A549 (cell line): ENCODE data around the gene GFPT1. TPM values are rescaled to one million over a fixed set of nuclear protein-coding genes. Genes with fewer than 3 reads are reported as not detected.
"Not testable (repeated sequence)": the region's sequence is repeated elsewhere in the genome, so short reads cannot be mapped to it uniquely, and the experiment has no call there.

ENCODE experiments used
- ATAC-seq, 2 experiments: fragments of 200-7000 bp in 1 of 2; fragments of >200 bp in 1 of 2; cut with Nextera tagmentation in 1 of 2; cut with Tn5 transposase in 1 of 2; 3 replicates each; pipeline versions ENCODE4 v1.8.0 to v1.9.1; 2018 to 2020; ENCODE audit warnings: mild to moderate bottlenecking in 1 of 2, moderate library complexity in 1 of 2
- CTCF ChIA-PET: fragments of 300-600 bp; sonication (Branson Sonifier 250); formaldehyde crosslinking; extraction: SDS; loops from one replicate; lab custom pipeline; 2021; ENCODE audit warnings: antibody characterized with exemption, inconsistent platforms; lab: Yijun Ruan, JAX
- POLR2A ChIA-PET: fragments of 350-600 bp; formaldehyde crosslinking; extraction: SDS; loops from one replicate; lab custom pipeline; 2021; ENCODE audit warnings: antibody characterized with exemption, inconsistent platforms; lab: Yijun Ruan, JAX
- DNase-seq, 2 experiments: peaks; one replicate each; pipeline versions ENCODE4 v3.0.0 to v3.0.0-alpha.2; 2011 to 2016; ENCODE audit warnings: low read depth in 1 of 2, low spot score in 1 of 2
- FAIRE-seq: peaks from 2 replicates; lab custom pipeline; 2011; peaks lifted over from hg19 to GRCh38; lab: Jason Lieb, UNC
- H3K27ac ChIP-seq, 2 experiments: fragments of >200 bp; sonication (Bioruptor Twin); formaldehyde crosslinking; 3 replicates each; pipeline ENCODE4 v1.5.1; 2016 to 2017
- H3K4me1 ChIP-seq: fragments of >200 bp; sonication (Bioruptor Twin); formaldehyde crosslinking; 3 replicates; pipeline ENCODE4 v1.6.1; 2016
- H3K4me2 ChIP-seq: fragments of >200 bp; sonication (Bioruptor Twin); formaldehyde crosslinking; 3 replicates; pipeline ENCODE4 v1.6.1; 2016
- H3K4me3 ChIP-seq: fragments of >200 bp; sonication (Bioruptor Twin); formaldehyde crosslinking; 3 replicates; pipeline ENCODE4 v1.5.1; 2016
- H3K9me3 ChIP-seq: fragments of >200 bp; sonication (Bioruptor Twin); formaldehyde crosslinking; 3 replicates; pipeline ENCODE4 v1.6.1; 2016
- BHLHE40 ChIP-seq: IDR thresholded peaks from 2 replicates; pipeline ENCODE4 v1.6.1; 2012; ENCODE audit warnings: low read depth, low read length, inconsistent platforms
- CEBPB ChIP-seq, 2 experiments: fragments of >200 bp in 1 of 2; sonication (Bioruptor Twin) in 1 of 2; formaldehyde crosslinking in 1 of 2; IDR thresholded peaks; 2 replicates each; pipeline ENCODE4 v1.6.1; 2012 to 2016
- CHD2 ChIP-seq: fragments of 150-350 bp; IDR thresholded peaks from 2 replicates; pipeline ENCODE4 v1.6.1; 2014; ENCODE audit warnings: low read length; ENCODE audit not compliant: partially characterized antibody
- EHMT2 ChIP-seq: fragments of 200-600 bp; sonication (generic); IDR thresholded peaks from 2 replicates; pipeline ENCODE4 v1.6.1; 2016; ENCODE audit warnings: antibody characterized with exemption, low read depth, mild to moderate bottlenecking, moderate library complexity
- HOXB13 ChIP-seq: fragments of 250-450 bp; sonication (Bioruptor Pico); IDR thresholded peaks from 2 replicates; pipeline ENCODE4 v1.5.0; 2020; ENCODE audit warnings: low read depth, mild to moderate bottlenecking, moderate library complexity
- KDM1A ChIP-seq: fragments of 200-600 bp; sonication (generic); IDR thresholded peaks from 2 replicates; pipeline ENCODE4 v1.6.1; 2016; ENCODE audit warnings: low read depth, mild to moderate bottlenecking
- KDM5A ChIP-seq: fragments of 200-600 bp; sonication (generic); IDR thresholded peaks from 2 replicates; pipeline ENCODE4 v1.6.1; 2016; ENCODE audit warnings: antibody characterized with exemption, mild to moderate bottlenecking
- MAFK ChIP-seq: fragments of 450-650 bp; IDR thresholded peaks from 2 replicates; pipeline ENCODE4 v1.6.1; 2014; ENCODE audit not compliant: partially characterized antibody
- NR3C1 ChIP-seq: fragments of >200 bp; sonication (Bioruptor Twin); formaldehyde crosslinking; IDR thresholded peaks from 3 replicates; pipeline ENCODE4 v1.6.1; 2017
- POLR2A ChIP-seq: IDR thresholded peaks from 2 replicates; pipeline ENCODE4 v1.6.1; 2012; ENCODE audit warnings: mild to moderate bottlenecking, low read length
- SMC3 ChIP-seq: fragments of >200 bp; sonication (Bioruptor Twin); formaldehyde crosslinking; IDR thresholded peaks from 3 replicates; pipeline ENCODE4 v1.6.1; 2018; ENCODE audit warnings: inconsistent platforms
- SREBF2 ChIP-seq: fragments of 450-650 bp; IDR thresholded peaks from 2 replicates; pipeline ENCODE4 v1.6.1; 2014; ENCODE audit warnings: mild to moderate bottlenecking, moderate library complexity
- ZNF302 ChIP-seq: fragments of 250-450 bp; sonication (Bioruptor Pico); IDR thresholded peaks from 2 replicates; pipeline ENCODE4 v1.9.0; 2021; ENCODE audit warnings: inconsistent platforms, mild to moderate bottlenecking, moderate library complexity
- whole genome bisulfite sequencing: methylation state at CpG from one replicate; pipeline ENCODE4 v1.1.6; 2017; ENCODE audit errors: missing lambda C conversion rate; 5-methylcytosine and 5-hydroxymethylcytosine counted together
- polyA plus RNA-seq, 4 experiments: library from polyadenylated mRNA; depleted of rRNA in 3 of 4; stranded (reverse); fragments of >200 nt; fragmentation: RNase III in 1 of 4; extraction: RNeasy Plus Mini Kit Qiagen cat#74134 plus additional on column Dnase treatment in 1 of 4; gene quantifications; 2 replicates in 3 of 4; 3 replicates in 1 of 4; pipeline ENCODE4 v1.2.3, GENCODE V29; 2011 to 2017

The GFPT1 gene
- polyA plus RNA-seq, 2 of the 4 experiments (the other 2 are of a cell fraction) = 24.0 to 59.9 TPM

GRCh38 chr2:69356471-69356870 lies 30.6 kb downstream of the GFPT1 start:
- DNase-seq = no peak
- FAIRE-seq = no peak
- Histone ChIP-seq H3K9me3 (no peaks in the 10 kb centered on the region), H3K4me3 (no peak overlapping the region), H3K4me2 (no peak overlapping the region), H3K4me1 (peaks cover 9% of the 10 kb centered on the region), H3K27ac (no peak overlapping the region)
- CTCF ChIA-PET = interaction anchor here (1.3 kb wide), 1 partner anchor 8 kb away, joined by 3 read pairs; no protein-coding TSS in a partner anchor
- 84% methylated on average over 5 of the region's 5 CpGs for WGBS
- no peak for TF ChIP-seq HOXB13 (CRISPR knock-in tag)
- no peak for TF ChIP-seq SREBF2
- TF ChIP-seq EHMT2 = no peak
- no peak for TF ChIP-seq NR3C1
- TF ChIP-seq ZNF302 (CRISPR knock-in tag) = no peak
- no peak for TF ChIP-seq MAFK
- ATAC-seq = no peak
- POLR2A ChIA-PET = no interaction called here

- H3K27ac ChIP-seq, ATAC-seq, POLR2A ChIA-PET, FAIRE-seq, H3K9me3 ChIP-seq, DNase-seq, H3K4me3 ChIP-seq, H3K4me2 ChIP-seq, H3K4me1 ChIP-seq: not testable (repeated sequence)
- 72% methylated on average over 3 of the region's 3 CpGs for WGBS
- CTCF ChIA-PET = interaction anchor here (1.2 to 2.3 kb wide), 2 partner anchors 17 to 21 kb away, joined by 3 to 5 read pairs; no protein-coding TSS in a partner anchor
- peak in 1 of 2 experiments; percentile 56; a peak in 2 of 4 replicates for TF ChIP-seq CEBPB (IDR thresholded peaks at IDR 0.05)
These were observed 32.1 kb downstream of the GFPT1 start for GRCh38 chr2:69354976-69355375.

GRCh38 chr2:69353360-69353759 lies 33.7 kb downstream of the GFPT1 start:
- H3K4me1 ChIP-seq = peaks cover 9% of the 10 kb centered on the region
- FAIRE-seq (no peak), DNase-seq (no peak), ATAC-seq (no peak)
- no peak for TF ChIP-seq POLR2A
- TF ChIP-seq CHD2 = no peak
- TF ChIP-seq CEBPB (IDR thresholded peaks at IDR 0.05) = no peak
- CTCF ChIA-PET = interaction anchor here (0.8 to 2.3 kb wide), 3 partner anchors 9 to 44 kb away, joined by 3 to 5 read pairs (median 5); no protein-coding TSS in a partner anchor
- POLR2A ChIA-PET = no interaction called here
- H3K9me3 ChIP-seq = no peaks in the 10 kb centered on the region
- H3K4me2 ChIP-seq = no peak overlapping the region
- H3K27ac ChIP-seq = no peak overlapping the region
- H3K4me3 ChIP-seq = no peak overlapping the region
- WGBS = 88% methylated on average over 5 of the region's 5 CpGs

- FAIRE-seq (no peak), ATAC-seq (no peak), DNase-seq (no peak)
- Histone ChIP-seq H3K9me3 (no peaks in the 10 kb centered on the region), H3K4me1 (0 out of 3 replicates have a peak, but pooled peaks cover 9% of the 10 kb centered on the region), H3K4me3 (no peak overlapping the region), H3K4me2 (no peak overlapping the region), H3K27ac (no peak overlapping the region)
- ChIA-PET CTCF (interaction anchor here (0.7 to 1.3 kb wide), 3 partner anchors 10 to 27 kb away, joined by 3 to 4 read pairs (median 3); no protein-coding TSS in a partner anchor), POLR2A (no interaction called here)
- WGBS = 98% methylated on average over 1 of the region's 1 CpG
- TF ChIP-seq BHLHE40 (no peak), KDM5A (no peak)
These were observed 38.2 kb downstream of the GFPT1 start for GRCh38 chr2:69348781-69349180.

GRCh38 chr2:69345434-69345833 lies 41.6 kb downstream of the GFPT1 start:
- Histone ChIP-seq H3K9me3 (no peaks in the 10 kb centered on the region), H3K4me3 (no peak overlapping the region), H3K4me1 (0 out of 3 replicates have a peak, but pooled peaks cover 9% of the 10 kb centered on the region), H3K27ac (no peak overlapping the region), H3K4me2 (no peak overlapping the region)
- DNase-seq = no peak
- TF ChIP-seq SMC3 (no peak), CEBPB (IDR thresholded peaks at IDR 0.05) (peak in 1 of 2 experiments; percentile 41; a peak in 1 of 4 replicates)
- ChIA-PET POLR2A (no interaction called here), CTCF (interaction anchor here (1.0 to 1.4 kb wide), 4 partner anchors 8 to 39 kb away, joined by 3 to 5 read pairs (median 3); no protein-coding TSS in a partner anchor)
- no peak for FAIRE-seq
- no peak; a peak in 1 of 6 replicates for ATAC-seq

GRCh38 chr2:69344305-69344704 lies 42.7 kb downstream of the GFPT1 start:
- ChIA-PET CTCF (interaction anchor here (0.6 to 1.0 kb wide), 2 partner anchors 10 to 363 kb away, joined by 3 to 5 read pairs; no protein-coding TSS in a partner anchor), POLR2A (no interaction called here)
- Histone ChIP-seq H3K4me1 (0 out of 3 replicates have a peak, but pooled peaks cover 9% of the 10 kb centered on the region), H3K4me2 (no peak overlapping the region), H3K27ac (no peak overlapping the region), H3K9me3 (no peaks in the 10 kb centered on the region), H3K4me3 (no peak overlapping the region)
- DNase-seq = no peak
- no peak for FAIRE-seq
- ATAC-seq = no peak
- no peak for TF ChIP-seq KDM1A
